Spleen (tissue), 11 donors: ENCODE measurements around the gene KRTAP4-2. TPM values are rescaled to one million over a fixed set of nuclear protein-coding genes. Genes with fewer than 3 reads are reported as not detected.

ENCODE experiments used
- DNase-seq: peaks from one replicate; pipeline ENCODE4 v3.0.0-alpha.2; 2020
- H3K27ac ChIP-seq, 8 donors: fragments of 200-600 bp; sonication (generic) in 7 of 8; 1 replicate in 4 of 8; 2 replicates in 4 of 8; pipeline versions ENCODE4 v1.5.0 to v1.8.0; 2016 to 2021; ENCODE audit warnings: inconsistent platforms in 4 of 8, mild to moderate bottlenecking in 4 of 8, moderate library complexity in 1 of 8
- H3K27me3 ChIP-seq, 7 donors: fragments of 200-600 bp; sonication (generic) in 6 of 7; replicated peaks in 1 of 7; 1 replicate in 4 of 7; 2 replicates in 3 of 7; pipeline versions ENCODE4 v1.5.0 to v1.8.0; 2016 to 2021; ENCODE audit warnings: inconsistent platforms in 3 of 7, mild to moderate bottlenecking in 1 of 7
- H3K36me3 ChIP-seq, 6 donors: fragments of 200-600 bp; sonication (generic) in 5 of 6; 1 replicate in 4 of 6; 2 replicates in 2 of 6; pipeline versions ENCODE4 v1.5.0 to v1.8.0; 2016 to 2021; ENCODE audit warnings: inconsistent platforms in 2 of 6
- H3K4me1 ChIP-seq, 6 donors: fragments of 200-600 bp; sonication (generic) in 5 of 6; 1 replicate in 3 of 6; 2 replicates in 3 of 6; pipeline versions ENCODE4 v1.5.0 to v1.8.0; 2016 to 2021; ENCODE audit warnings: inconsistent platforms in 3 of 6
- H3K4me3 ChIP-seq, 8 donors: fragments of 200-600 bp; sonication (generic) in 7 of 8; 1 replicate in 4 of 8; 2 replicates in 4 of 8; pipeline versions ENCODE4 v1.5.0 to v1.8.0; 2016 to 2021; ENCODE audit warnings: inconsistent platforms in 4 of 8, mild to moderate bottlenecking in 4 of 8, moderate library complexity in 2 of 8
- H3K9me3 ChIP-seq, 8 donors: fragments of 200-600 bp; sonication (generic) in 7 of 8; 1 replicate in 4 of 8; 2 replicates in 4 of 8; pipeline versions ENCODE4 v1.5.0 to v1.8.0; 2016 to 2021; ENCODE audit warnings: inconsistent platforms in 4 of 8
- POLR2A ChIP-seq, 3 donors: fragments of 450-650 bp; IDR thresholded peaks; one replicate each; pipeline ENCODE4 v1.5.1; 2017; ENCODE audit warnings: antibody characterized with exemption in 3 of 3, mild to moderate bottlenecking in 1 of 3
- POLR2AphosphoS5 ChIP-seq, 3 donors: sonication (generic); formaldehyde crosslinking; IDR thresholded peaks; one replicate each; pipeline ENCODE4 v1.5.1; 2017; ENCODE audit warnings: antibody characterized with exemption in 3 of 3
- WGBS, 5 donors: extraction: QIAGEN DNeasy Blood & Tissue Kit in 3 of 5; methylation state at CpG; one replicate each; pipeline versions ENCODE4 v1.1.5 to v1.1.7; 2013 to 2018; 5-methylcytosine and 5-hydroxymethylcytosine counted together
- intact Hi-C: fragments of 100-400 bp; cut with DNase I; formaldehyde crosslinking; loops from one replicate; pipeline ENCODE4 v1.15.0; 2023; ENCODE audit warnings: low total_unique reads
- polyA plus RNA-seq, 3 donors: library from polyadenylated mRNA; stranded (reverse); fragments of 200-250 nt; gene quantifications; one replicate each; pipeline ENCODE4 v1.2.1, GENCODE V29; 2013
- total RNA-seq, 7 donors: library from RNA; depleted of rRNA in 3 of 7; stranded (reverse); fragments of >200 nt in 3 of 7; fragmentation: NEBNext Ultra II Directional in 4 of 7; extraction: Animal tissue kit (Norgen Biotek cat#: 25700) in 4 of 7; gene quantifications; one replicate each; pipeline versions ENCODE4 v1.1.0 to v1.2.1, GENCODE V29; 2016 to 2021
- TF ChIP-seq, protein P1 (sequence below), 11 experiments: fragments of 200-600 bp in 7 of 11; fragments of 450-650 bp in 4 of 11; sonication (generic) in 4 of 11; IDR thresholded peaks in 8 of 11; conservative IDR thresholded peaks in 3 of 11; 1 replicate in 7 of 11; 2 replicates in 4 of 11; pipeline versions ENCODE4 v1.4.0 to v1.8.0; 2016 to 2021; ENCODE audit warnings: antibody characterized with exemption in 11 of 11, inconsistent platforms in 4 of 11, mild to moderate bottlenecking in 1 of 11
- donor health status: healthy with polysubstance abuse.
- donor health status: DM: no; HTN: no; CAD: no; lungs with moderate emphysema.
- donor health status: DM: no; HTN: no; CAD: no.
- donor health status: Bipolar disorder and iron deficiency.
- donor health status: healthy.
- donor health status: DM: no; HTN: no; CAD: no.
- donor health status: DM: yes; HTN: yes; CAD: no.

KRTAP4-2 gene
- total and polyA plus RNA-seq, 10 donors, result not detected

DNA sequence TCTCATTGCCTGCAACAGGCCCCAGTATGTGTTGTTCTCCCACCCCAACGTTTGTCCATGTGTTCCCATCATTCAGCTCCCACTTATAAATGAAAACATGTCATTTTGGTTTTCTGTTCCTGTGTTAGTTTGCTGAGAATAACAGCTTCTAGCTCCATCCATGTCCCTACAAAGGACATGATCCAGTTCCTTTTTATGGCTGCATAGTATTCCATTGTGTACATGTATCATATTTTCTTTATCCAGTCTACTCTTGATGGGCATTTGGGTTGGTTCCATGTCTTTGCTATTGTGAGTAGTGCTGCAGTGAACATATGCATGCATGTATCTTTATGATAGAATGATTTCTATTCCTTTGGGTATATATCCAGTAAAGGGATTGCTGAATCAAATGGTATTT, 37.7 kb upstream of the KRTAP4-2 start:
- peaks cover 0 to 35% (median 4%) of the 10 kb centered on the region in 7 donors for H3K27me3 ChIP-seq

DNA sequence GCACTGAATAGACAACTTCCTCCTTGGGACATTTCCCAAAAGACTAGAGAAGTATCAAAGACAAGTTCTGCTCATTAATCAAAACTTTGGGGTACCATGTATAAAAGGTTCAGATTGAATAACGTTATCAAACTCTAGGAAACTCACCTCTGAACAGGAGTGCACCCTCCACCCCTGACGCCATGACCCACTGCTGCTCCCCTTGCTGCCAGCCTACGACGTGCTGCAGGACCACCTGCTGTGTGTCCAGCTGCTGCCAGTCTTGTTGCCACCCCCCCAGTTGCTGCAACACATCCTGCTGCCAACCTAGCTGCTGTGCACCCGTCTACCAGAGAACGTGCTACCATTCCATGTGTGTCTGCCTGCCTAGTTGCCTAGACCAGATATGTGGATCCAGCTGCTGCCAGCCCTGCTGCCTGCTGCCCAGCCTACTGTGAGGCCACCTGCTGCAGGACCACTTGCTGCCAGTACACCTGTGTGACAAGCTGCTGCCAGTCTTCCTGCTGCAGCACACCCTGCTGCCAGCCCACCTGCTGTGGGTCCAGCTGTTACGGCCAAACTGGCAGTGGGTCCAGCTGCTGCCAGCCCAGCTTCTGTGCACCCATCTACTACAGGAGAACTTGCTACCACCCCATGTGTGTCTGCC, 34.6 kb upstream of the KRTAP4-2 start:
- H3K36me3 ChIP-seq, result no peaks in the 10 kb centered on the region
- H3K27me3 ChIP-seq, result peaks cover 0 to 38% (median 7%) of the 10 kb centered on the region in 7 donors
- no peak for DNase-seq
- TF ChIP-seq POLR2A (IDR thresholded peaks at IDR 0.05) (no peak), POLR2AphosphoS5 (IDR thresholded peaks at IDR 0.05) (no peak)
- TF ChIP-seq, protein P1, sequence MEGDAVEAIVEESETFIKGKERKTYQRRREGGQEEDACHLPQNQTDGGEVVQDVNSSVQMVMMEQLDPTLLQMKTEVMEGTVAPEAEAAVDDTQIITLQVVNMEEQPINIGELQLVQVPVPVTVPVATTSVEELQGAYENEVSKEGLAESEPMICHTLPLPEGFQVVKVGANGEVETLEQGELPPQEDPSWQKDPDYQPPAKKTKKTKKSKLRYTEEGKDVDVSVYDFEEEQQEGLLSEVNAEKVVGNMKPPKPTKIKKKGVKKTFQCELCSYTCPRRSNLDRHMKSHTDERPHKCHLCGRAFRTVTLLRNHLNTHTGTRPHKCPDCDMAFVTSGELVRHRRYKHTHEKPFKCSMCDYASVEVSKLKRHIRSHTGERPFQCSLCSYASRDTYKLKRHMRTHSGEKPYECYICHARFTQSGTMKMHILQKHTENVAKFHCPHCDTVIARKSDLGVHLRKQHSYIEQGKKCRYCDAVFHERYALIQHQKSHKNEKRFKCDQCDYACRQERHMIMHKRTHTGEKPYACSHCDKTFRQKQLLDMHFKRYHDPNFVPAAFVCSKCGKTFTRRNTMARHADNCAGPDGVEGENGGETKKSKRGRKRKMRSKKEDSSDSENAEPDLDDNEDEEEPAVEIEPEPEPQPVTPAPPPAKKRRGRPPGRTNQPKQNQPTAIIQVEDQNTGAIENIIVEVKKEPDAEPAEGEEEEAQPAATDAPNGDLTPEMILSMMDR (IDR thresholded peaks at IDR 0.05 in 8 of 11, conservative IDR thresholded peaks at IDR 0.05 in 3 of 11), result no peak
- H3K9me3 ChIP-seq, result no peaks in the 10 kb centered on the region
- intact Hi-C loops, result no loop called here
- no peak overlapping the region for H3K4me3 ChIP-seq
- 70 to 86% (median 79%) methylated on average over 4 to 7 of the region's 7 CpGs for WGBS, 5 donors
- peaks cover 0 to 3% (median 0%) of the 10 kb centered on the region in 6 donors for H3K4me1 ChIP-seq
- no peak overlapping the region for H3K27ac ChIP-seq

More for the DNA sequence above, 37.7 kb upstream of the KRTAP4-2 start:
- Histone ChIP-seq H3K36me3 (no peaks in the 10 kb centered on the region), H3K27ac (no peak overlapping the region), H3K4me3 (no peak overlapping the region), H3K4me1 (peaks cover 0 to 3% (median 0%) of the 10 kb centered on the region in 6 donors), H3K9me3 (peaks cover 0 to 7% (median 0%) of the 10 kb centered on the region in 8 donors)
- TF ChIP-seq, protein P1 (IDR thresholded peaks at IDR 0.05 in 8 of 11, conservative IDR thresholded peaks at IDR 0.05 in 3 of 11), result no peak
- TF ChIP-seq POLR2A (IDR thresholded peaks at IDR 0.05) (no peak), POLR2AphosphoS5 (IDR thresholded peaks at IDR 0.05) (no peak)
- DNase-seq, result no peak
- whole genome bisulfite sequencing, 5 donors, result 65 to 81% (median 72%) methylated on average over 1 of the region's 1 CpG
- intact Hi-C loops, result no loop called here

DNA sequence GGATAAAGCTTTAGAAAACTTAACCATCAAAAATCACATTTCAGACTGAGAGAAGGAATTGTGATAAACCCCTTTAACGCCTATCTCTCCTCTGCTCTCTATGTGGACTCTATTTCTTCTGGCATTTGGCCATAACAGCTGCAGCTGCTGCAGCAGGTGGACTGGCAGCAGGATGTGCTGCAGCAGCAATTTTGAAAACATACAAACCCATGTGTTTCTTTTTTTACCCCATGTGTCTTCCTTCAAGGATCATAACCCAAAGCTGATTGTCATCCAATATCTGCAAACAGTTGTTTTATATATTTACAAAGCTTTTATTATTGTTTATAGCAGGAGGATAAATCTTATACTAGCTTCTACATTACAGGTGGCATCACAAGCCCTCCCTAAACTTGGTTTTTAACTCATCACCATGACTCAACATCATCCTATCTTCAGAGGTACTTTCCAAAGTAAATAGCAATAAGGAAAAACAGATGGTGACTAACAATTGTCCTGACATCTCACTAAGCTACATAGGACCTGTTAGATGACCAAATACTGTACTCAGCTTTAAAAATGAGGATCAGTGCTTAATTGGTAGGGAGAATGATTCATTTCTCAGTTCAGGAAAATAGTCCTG, 33.9 kb upstream of the KRTAP4-2 start:
- DNase-seq, result no peak

More for the DNA sequence above, 33.9 kb upstream of the KRTAP4-2 start:
- Histone ChIP-seq H3K4me1 (peaks cover 0 to 3% (median 0%) of the 10 kb centered on the region in 6 donors), H3K4me3 (no peak overlapping the region), H3K36me3 (no peaks in the 10 kb centered on the region), H3K27ac (no peak overlapping the region), H3K27me3 (peaks cover 0 to 37% (median 7%) of the 10 kb centered on the region in 7 donors), H3K9me3 (no peaks in the 10 kb centered on the region)
- intact Hi-C loops, result no loop called here
- no peak for TF ChIP-seq POLR2AphosphoS5 (IDR thresholded peaks at IDR 0.05)
- TF ChIP-seq, protein P1 (IDR thresholded peaks at IDR 0.05 in 8 of 11, conservative IDR thresholded peaks at IDR 0.05 in 3 of 11), result no peak
- TF ChIP-seq POLR2A (IDR thresholded peaks at IDR 0.05), result no peak
- whole genome bisulfite sequencing, 5 donors, result 50 to 73% (median 62%) methylated on average over 1 of the region's 1 CpG
